HG03108 (cell line): ENCODE measurements around the gene ITGB6.

ENCODE experiments used
- ATAC-seq: cut with Tn5 transposase; IDR thresholded peaks from one replicate; pipeline ENCODE4 v1.9.1; 2021; ENCODE audit warnings: moderate library complexity; ENCODE audit not compliant: unreplicated experiment

The ITGB6 gene

GRCh38 chr2:160221391-160222276 lies 21.6 kb upstream of the ITGB6 start:
- ATAC-seq = no peak

GRCh38 chr2:160220545-160221009 lies 20.5 kb upstream of the ITGB6 start:
- no peak for ATAC-seq

GRCh38 chr2:160220026-160220425 lies 20.0 kb upstream of the ITGB6 start:
- no peak for ATAC-seq

- ATAC-seq = no peak
Measured at GRCh38 chr2:160214461-160215445, 14.7 kb upstream of the ITGB6 start.

GRCh38 chr2:160213511-160213910 lies 13.4 kb upstream of the ITGB6 start:
- no peak for ATAC-seq

GRCh38 chr2:160210599-160211138 lies 10.6 kb upstream of the ITGB6 start:
- peak; percentile 90 for ATAC-seq

- no peak for ATAC-seq
Measured at GRCh38 chr2:160209516-160209856, 9.4 kb upstream of the ITGB6 start.

- no peak for ATAC-seq
Measured at GRCh38 chr2:160208655-160209515, 8.8 kb upstream of the ITGB6 start.

GRCh38 chr2:160207804-160208654 lies 8.0 kb upstream of the ITGB6 start:
- peak; percentile 45 for ATAC-seq

- ATAC-seq = no peak
Measured at GRCh38 chr2:160207271-160207670, 7.2 kb upstream of the ITGB6 start.

- no peak for ATAC-seq
Measured at GRCh38 chr2:160206436-160206835, 6.4 kb upstream of the ITGB6 start.

GRCh38 chr2:160205505-160205904 lies 5.4 kb upstream of the ITGB6 start:
- no peak for ATAC-seq

- no peak for ATAC-seq
Measured at GRCh38 chr2:160203422-160203821, 3.4 kb upstream of the ITGB6 start.

- no peak for ATAC-seq
Measured at GRCh38 chr2:160203007-160203406, 2.9 kb upstream of the ITGB6 start.

- ATAC-seq = no peak
Measured at GRCh38 chr2:160201849-160202539, 1.9 kb upstream of the ITGB6 start.

- ATAC-seq = no peak
Measured at GRCh38 chr2:160200921-160201320, 849 bp upstream of the ITGB6 start.

GRCh38 chr2:160199053-160199452 lies 1.0 kb downstream of the ITGB6 start:
- no peak for ATAC-seq

GRCh38 chr2:160197587-160197986 lies 2.5 kb downstream of the ITGB6 start:
- no peak for ATAC-seq

GRCh38 chr2:160194946-160195345 lies 5.1 kb downstream of the ITGB6 start:
- no peak for ATAC-seq
